GM12878 (cell line): ENCODE results near the gene HDGF.

Experiments used
- CHD1 ChIP-seq: IDR thresholded peaks from 2 replicates; pipeline ENCODE4 v1.6.1; 2012; ENCODE audit warnings: low read depth, low read length, improper control_type of control experiment
- CREM ChIP-seq: IDR thresholded peaks from 2 replicates; pipeline ENCODE4 v1.6.1; 2014; ENCODE audit warnings: antibody characterized with exemption, low read depth
- CTCF ChIP-seq, 3 experiments: IDR thresholded peaks in 2 of 3; conservative IDR thresholded peaks in 1 of 3; 2 replicates each; pipeline ENCODE4 v1.5.1; 2011; ENCODE audit warnings: low read depth in 3 of 3, low read length in 3 of 3, mild to moderate bottlenecking in 3 of 3, control low read depth in 2 of 3, moderate library complexity in 2 of 3, inconsistent platforms in 1 of 3, mixed read lengths in 1 of 3; ENCODE audit not compliant: control insufficient read depth in 2 of 3, insufficient read depth in 1 of 3; ENCODE audit errors: extremely low read depth in 1 of 3
- EP300 ChIP-seq, 2 experiments: fragments of 150-350 bp in 1 of 2; IDR thresholded peaks; 2 replicates each; pipeline ENCODE4 v1.6.1; 2011 to 2012; ENCODE audit warnings: low read depth in 2 of 2, low read length in 2 of 2, borderline replicate concordance in 1 of 2, improper control_type of control experiment in 1 of 2, inconsistent platforms in 1 of 2; ENCODE audit not compliant: control insufficient read depth in 1 of 2
- GABPA ChIP-seq: IDR thresholded peaks from 2 replicates; pipeline ENCODE4 v1.6.1; 2014; ENCODE audit warnings: antibody characterized with exemption, low read depth, mild to moderate bottlenecking, inconsistent platforms
- POLR2A ChIP-seq: IDR thresholded peaks from 2 replicates; pipeline ENCODE4 v1.6.1; 2011; ENCODE audit warnings: low read depth, mild to moderate bottlenecking, low read length
- POLR2AphosphoS5 ChIP-seq: IDR thresholded peaks from 2 replicates; pipeline ENCODE4 v1.6.1; 2011; ENCODE audit warnings: mild to moderate bottlenecking, low read length, inconsistent platforms
- SP1 ChIP-seq: IDR thresholded peaks from one replicate; pipeline ENCODE4 v1.6.1; 2011; ENCODE audit warnings: low read depth, low read length
- YBX1 ChIP-seq: fragments of 450-650 bp; IDR thresholded peaks from 2 replicates; pipeline ENCODE4 v1.6.1; 2016; ENCODE audit warnings: antibody characterized with exemption
- ZBED1 ChIP-seq: IDR thresholded peaks from 2 replicates; pipeline ENCODE4 v1.6.1; 2016; ENCODE audit warnings: borderline replicate concordance
- ZNF274 ChIP-seq: IDR thresholded peaks from one replicate; pipeline ENCODE4 v1.8.0; 2011; ENCODE audit not compliant: insufficient read length, insufficient read depth

DNA sequence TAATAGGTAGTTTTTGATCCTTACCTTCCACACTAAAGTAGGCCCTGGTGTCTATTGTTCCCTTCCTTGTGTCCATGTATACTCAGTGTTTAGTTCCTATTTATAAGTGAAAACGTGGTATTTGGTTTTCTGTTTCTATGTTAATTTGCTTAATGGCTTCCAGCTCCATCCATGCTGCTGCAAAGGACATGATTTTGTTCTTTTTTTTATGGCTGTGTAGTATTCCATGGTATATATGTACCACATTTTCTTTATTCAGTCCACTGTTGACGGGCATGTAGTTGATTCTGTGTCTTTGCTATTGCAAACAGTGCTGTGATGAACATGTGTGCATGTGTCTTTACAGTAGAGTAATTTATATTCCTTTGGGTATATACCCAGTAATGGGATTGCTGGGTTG lies 36.7 kb upstream of the HDGF start:
- TF ChIP-seq EP300 (IDR thresholded peaks at IDR 0.05; ENCODE audit: borderline replicate concordance in 1 of 2, control insufficient read depth in 1 of 2, low read depth in 2 of 2, low read length in 2 of 2) (no peak), CTCF (IDR thresholded peaks at IDR 0.05 in 2 of 3, conservative IDR thresholded peaks at IDR 0.05 in 1 of 3; ENCODE audit: control insufficient read depth in 2 of 3, extremely low read depth in 1 of 3, insufficient read depth in 1 of 3, low read depth in 3 of 3, low read length in 3 of 3) (no peak), POLR2A (no peak), SP1 (no peak), YBX1 (no peak), POLR2AphosphoS5 (no peak), GABPA (no peak), CHD1 (no peak), ZBED1 (no peak), ZNF274 (no peak), CREM (no peak)
